Activated naive CD4-positive, alpha-beta T cell treated with anti-CD3 and anti-CD28 coated beads for 36 hours (primary cell): Measurements from ENCODE around the gene SNED1. TPM values are rescaled to one million over a fixed set of nuclear protein-coding genes. Genes with fewer than 3 reads are reported as not detected.
A peak's percentile ranks its signal among the peaks of the same experiment; 100 is the strongest.

ENCODE experiments used
- CTCF ChIA-PET: fragments of 350-600 bp; sonication (Branson Sonifier 250); formaldehyde crosslinking; loops from one replicate; lab custom pipeline; 2021; ENCODE audit warnings: antibody characterized with exemption; lab: Charles Lee
- DNase-seq: peaks from one replicate; pipeline ENCODE4 v3.0.0-alpha.2; 2020
- H3K27ac Mint-ChIP-seq: one replicate; pipeline ENCODE4 v1.8.0; 2021; ENCODE audit warnings: mild to moderate bottlenecking, mixed read lengths
- H3K27me3 Mint-ChIP-seq: one replicate; pipeline ENCODE4 v1.8.0; 2021; ENCODE audit warnings: low read depth, mixed read lengths
- H3K36me3 Mint-ChIP-seq: one replicate; pipeline ENCODE4 v1.8.0; 2021; ENCODE audit warnings: low read depth, mixed read lengths
- H3K4me1 Mint-ChIP-seq: one replicate; pipeline ENCODE4 v1.8.0; 2021; ENCODE audit warnings: low read depth, mixed read lengths
- H3K4me3 Mint-ChIP-seq: one replicate; pipeline ENCODE4 v1.8.0; 2021; ENCODE audit warnings: mild to moderate bottlenecking, moderate library complexity, mixed read lengths
- H3K9me3 Mint-ChIP-seq: one replicate; pipeline ENCODE4 v1.8.0; 2021; ENCODE audit warnings: mixed read lengths
- intact Hi-C: fragments of 100-400 bp; cut with micrococcal nuclease; formaldehyde crosslinking; loops from one replicate; pipeline ENCODE4 v1.15.1; 2023
- total RNA-seq, 2 experiments: library from RNA; stranded (reverse); gene quantifications; one replicate each; pipeline ENCODE4 v1.2.3, GENCODE V29; 2021

SNED1 gene
- total RNA-seq, 2 experiments from 2014 or later = 0.35 to 0.60 TPM

DNA sequence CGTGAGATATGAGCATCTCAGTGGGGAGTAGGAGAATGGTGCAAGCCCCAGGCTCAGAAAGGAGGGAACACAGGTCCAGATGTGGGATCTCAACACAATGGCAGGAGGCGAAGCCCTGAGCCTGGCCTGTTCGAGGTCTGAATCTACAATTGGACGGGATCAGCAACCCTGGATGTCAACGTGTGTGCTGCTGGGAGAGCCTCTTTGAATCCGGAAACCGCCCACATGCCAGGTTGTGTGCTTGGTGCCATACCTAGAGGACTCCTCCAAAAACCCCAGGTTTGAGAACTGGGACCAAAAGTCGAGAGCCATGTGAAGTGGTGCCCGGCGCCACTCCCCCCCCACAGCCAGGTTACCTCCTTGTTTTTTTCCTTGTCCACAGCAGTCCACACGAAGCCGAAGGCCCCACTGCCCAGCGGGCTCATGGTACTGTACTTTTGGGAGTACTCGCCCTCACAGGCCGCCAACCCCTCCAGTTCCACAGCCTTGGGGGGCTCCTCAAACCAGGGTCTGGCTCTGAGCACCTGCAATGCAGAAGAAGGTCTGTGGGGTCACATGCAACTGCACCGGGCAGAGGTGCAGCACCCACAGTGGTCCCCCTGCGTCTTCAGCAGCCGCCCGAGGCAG is 124.1 kb downstream of the SNED1 start:
- intact Hi-C loops = no loop called here
- Mint-ChIP-seq H3K27me3 (no peaks in the 10 kb centered on the region), H3K4me3 (no peak overlapping the region), H3K9me3 (peaks cover 6% of the 10 kb centered on the region), H3K36me3 (peaks cover 36% of the 10 kb centered on the region), H3K27ac (peak overlapping the region; percentile 30), H3K4me1 (peaks cover 25% of the 10 kb centered on the region)
- DNase-seq = no peak
- CTCF ChIA-PET = no interaction called here

DNA sequence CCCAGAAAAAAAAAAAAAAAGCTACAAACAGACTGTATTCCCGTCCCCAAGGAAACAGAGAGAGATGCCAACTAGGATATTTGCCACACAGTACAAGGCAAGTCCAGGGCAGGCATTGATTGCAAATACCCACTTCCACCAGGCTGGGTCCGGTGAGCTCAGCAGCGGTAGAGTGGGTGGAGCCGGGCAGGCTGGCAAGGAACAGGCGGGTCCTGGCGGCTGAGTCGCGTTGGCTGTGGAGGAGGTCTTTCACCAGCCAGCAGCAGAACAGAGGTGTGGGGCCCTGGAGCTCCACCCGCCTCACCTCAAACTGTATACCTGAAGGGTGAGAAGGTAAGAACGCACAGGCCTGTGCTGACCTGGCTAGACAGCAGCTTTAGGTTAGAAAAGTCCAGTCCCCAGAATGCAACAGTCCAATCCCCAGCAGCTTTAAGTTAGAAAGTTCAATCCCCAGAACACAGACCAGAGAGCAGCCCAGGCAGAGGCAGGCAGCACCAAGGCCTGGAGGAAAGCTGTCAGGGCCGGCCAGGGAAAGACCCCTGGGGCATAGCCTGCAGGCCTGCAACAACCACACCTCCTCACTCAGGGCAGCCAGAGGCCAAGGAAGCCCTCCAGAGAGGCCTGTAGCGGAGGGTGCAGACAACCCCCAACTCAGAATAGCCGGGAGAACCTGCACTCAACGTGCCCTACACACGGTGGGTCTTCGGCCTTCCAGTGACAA is 125.6 kb downstream of the SNED1 start:
- Mint-ChIP-seq H3K27me3 (no peaks in the 10 kb centered on the region), H3K4me3 (peak overlapping the region; percentile 47), H3K36me3 (peaks cover 42% of the 10 kb centered on the region), H3K9me3 (peaks cover 6% of the 10 kb centered on the region), H3K27ac (no peak overlapping the region), H3K4me1 (peaks cover 39% of the 10 kb centered on the region)
- intact Hi-C loops = no loop called here
- CTCF ChIA-PET = interaction anchor here (1.1 to 1.2 kb wide), 2 partner anchors 18 to 45 kb away, joined by 3 to 4 read pairs; no protein-coding TSS in a partner anchor
- no peak for DNase-seq

DNA sequence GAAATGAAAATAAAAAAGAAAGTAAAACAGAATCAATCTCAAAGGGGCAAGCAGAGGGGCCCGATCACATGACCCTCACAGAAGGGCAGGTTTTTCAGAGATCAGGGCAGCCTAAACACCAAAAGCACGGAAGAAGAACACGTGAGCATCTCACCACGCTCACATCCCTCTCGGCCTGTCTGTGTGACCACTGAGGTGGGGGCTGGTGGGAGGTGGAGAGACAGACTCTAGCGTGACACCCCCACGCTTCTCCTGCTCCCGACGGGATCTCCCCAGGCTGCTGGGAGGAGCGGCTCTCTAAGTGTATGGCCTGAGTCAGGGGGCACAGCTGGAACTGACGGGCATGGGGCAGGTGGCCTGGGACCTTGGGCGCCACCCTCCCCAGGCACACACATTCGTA is 127.2 kb downstream of the SNED1 start:
- peaks cover 38% of the 10 kb centered on the region for H3K4me1 Mint-ChIP-seq
- H3K9me3 Mint-ChIP-seq = peaks cover 3% of the 10 kb centered on the region
- peaks cover 40% of the 10 kb centered on the region for H3K36me3 Mint-ChIP-seq
- intact Hi-C loops = loop anchor here (2.0 kb wide), 1 partner anchor 23 kb away; the partner anchor contains the start of gene MTERF4
- no peak for DNase-seq
- no peaks in the 10 kb centered on the region for H3K27me3 Mint-ChIP-seq
- no peak overlapping the region for H3K27ac Mint-ChIP-seq
- CTCF ChIA-PET = no interaction called here
- H3K4me3 Mint-ChIP-seq = no peak overlapping the region

DNA sequence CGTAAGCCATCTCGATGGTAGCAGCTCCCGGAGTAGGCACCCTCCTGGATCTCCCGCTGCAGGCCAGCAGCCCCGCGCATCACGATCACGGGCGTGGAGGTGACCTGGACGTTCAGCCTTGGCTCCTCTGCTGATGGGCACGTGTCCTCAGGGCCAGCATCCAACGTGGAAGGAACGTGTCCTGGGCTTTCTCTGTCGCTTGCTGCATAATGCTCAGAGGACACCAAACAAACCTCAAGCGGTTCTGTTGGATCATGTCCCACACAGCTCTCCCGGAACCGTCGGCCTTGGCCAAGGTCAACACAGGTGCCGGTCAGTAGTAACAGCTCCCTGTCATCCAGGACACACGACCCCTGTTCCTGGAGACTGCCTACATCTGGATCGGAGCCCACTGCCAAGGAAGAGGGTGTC is 127.8 kb downstream of the SNED1 start:
- Mint-ChIP-seq H3K9me3 (no peaks in the 10 kb centered on the region), H3K27ac (no peak overlapping the region), H3K4me3 (no peak overlapping the region), H3K4me1 (peaks cover 34% of the 10 kb centered on the region), H3K27me3 (no peaks in the 10 kb centered on the region), H3K36me3 (peaks cover 37% of the 10 kb centered on the region)
- intact Hi-C loops = loop anchor here (2.0 kb wide), 1 partner anchor 23 kb away; the partner anchor contains the start of gene MTERF4
- no peak for DNase-seq
- CTCF ChIA-PET = no interaction called here

DNA sequence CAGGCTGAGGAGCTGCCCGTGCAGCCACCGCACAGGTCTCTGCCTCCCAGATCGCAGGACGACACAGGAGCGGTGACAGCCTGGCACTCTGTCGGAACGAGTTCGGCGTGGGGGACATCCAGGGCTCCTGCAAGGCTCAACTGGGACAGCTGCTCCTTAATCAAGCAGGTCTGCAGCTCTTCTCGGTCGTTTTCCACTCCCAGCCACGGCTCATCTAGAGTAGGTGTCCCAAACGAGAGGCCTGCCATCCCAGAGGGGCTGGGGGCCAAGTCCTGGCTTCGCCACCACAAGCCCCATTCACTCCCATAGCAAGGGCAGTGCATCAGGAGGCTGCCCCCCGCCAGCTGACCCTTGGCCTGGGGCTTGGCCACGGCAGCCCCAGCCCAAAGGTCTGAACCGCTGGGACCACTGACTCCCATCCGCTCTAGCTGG is 128.4 kb downstream of the SNED1 start:
- Mint-ChIP-seq H3K27me3 (no peaks in the 10 kb centered on the region), H3K4me3 (no peak overlapping the region), H3K27ac (peak overlapping the region; percentile 97), H3K9me3 (no peaks in the 10 kb centered on the region), H3K4me1 (peaks cover 30% of the 10 kb centered on the region), H3K36me3 (peaks cover 34% of the 10 kb centered on the region)
- DNase-seq = no peak
- intact Hi-C loops = loop anchor here (1.0 to 2.0 kb wide), 2 partner anchors 23 to 24 kb away; partner anchors contain the start of genes MTERF4 and PASK
- CTCF ChIA-PET = no interaction called here

DNA sequence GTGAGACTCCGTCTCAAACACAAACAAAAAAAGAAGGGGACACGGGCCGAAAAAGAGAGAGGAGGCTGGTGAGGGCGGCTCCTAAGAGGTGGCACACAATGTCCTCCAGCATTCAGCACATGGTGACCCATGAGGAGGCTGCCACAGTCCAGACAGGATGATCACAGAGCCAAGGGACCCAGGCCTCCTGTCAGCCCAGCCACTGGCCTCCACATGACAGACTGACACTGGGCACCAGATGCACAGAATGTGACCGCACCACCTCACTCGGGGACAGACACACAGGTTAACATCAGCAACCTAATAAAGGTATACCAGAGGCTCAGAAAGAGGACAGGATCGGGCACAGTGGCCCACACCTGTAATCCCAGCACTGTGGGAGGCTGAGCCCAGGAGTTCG is 129.8 kb downstream of the SNED1 start:
- H3K36me3 Mint-ChIP-seq = peaks cover 37% of the 10 kb centered on the region
- CTCF ChIA-PET = interaction anchor here (0.7 kb wide), 1 partner anchor 1828 kb away, joined by 3 read pairs; no protein-coding TSS in a partner anchor
- no peak for DNase-seq
- peak overlapping the region; percentile 97 for H3K27ac Mint-ChIP-seq
- peaks cover 30% of the 10 kb centered on the region for H3K4me1 Mint-ChIP-seq
- intact Hi-C loops = no loop called here
- H3K4me3 Mint-ChIP-seq = peak overlapping the region; percentile 19
- H3K27me3 Mint-ChIP-seq = no peaks in the 10 kb centered on the region
- H3K9me3 Mint-ChIP-seq = no peaks in the 10 kb centered on the region

DNA sequence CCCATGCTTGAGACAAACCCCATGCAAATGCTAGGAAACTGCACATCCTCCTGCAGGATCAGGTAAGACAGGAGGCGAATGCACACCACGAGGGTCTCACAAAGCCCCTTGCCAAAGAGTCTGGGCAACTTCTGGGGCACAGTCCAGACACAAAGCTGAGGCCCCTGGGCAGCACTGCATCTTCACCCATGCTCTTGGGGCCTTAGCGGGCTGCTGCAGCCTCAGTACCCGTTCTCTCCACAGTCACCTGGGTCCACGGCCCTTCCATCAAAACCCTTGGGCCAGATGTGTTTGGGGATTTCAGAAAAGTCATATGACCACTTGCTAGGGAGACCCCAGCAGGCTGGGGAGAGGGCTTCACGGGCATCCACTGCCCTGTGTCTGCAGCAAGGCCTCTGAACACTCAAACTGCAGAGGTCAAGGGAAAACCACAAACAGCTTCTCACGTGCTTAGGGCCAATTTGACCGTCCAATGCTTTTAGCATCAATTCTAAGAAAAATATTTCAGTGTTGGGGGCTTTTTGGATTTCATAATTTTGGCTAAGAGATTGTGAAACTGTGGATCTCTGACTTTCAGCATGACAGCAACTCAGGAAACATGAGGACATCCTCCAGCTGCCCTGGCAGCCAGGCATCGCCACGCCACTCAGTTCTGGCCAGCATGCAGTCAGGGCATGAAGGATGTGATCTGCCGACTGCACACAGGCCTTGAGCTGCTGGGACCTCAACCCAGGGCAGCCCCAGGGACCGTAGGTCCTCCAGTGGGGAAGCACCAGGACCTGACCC is 130.9 kb downstream of the SNED1 start:
- no peak for DNase-seq
- Mint-ChIP-seq H3K36me3 (peaks cover 34% of the 10 kb centered on the region), H3K4me1 (peaks cover 26% of the 10 kb centered on the region), H3K27ac (peak overlapping the region; percentile 97), H3K4me3 (no peak overlapping the region), H3K27me3 (no peaks in the 10 kb centered on the region), H3K9me3 (no peaks in the 10 kb centered on the region)
- intact Hi-C loops = no loop called here
- CTCF ChIA-PET = no interaction called here

DNA sequence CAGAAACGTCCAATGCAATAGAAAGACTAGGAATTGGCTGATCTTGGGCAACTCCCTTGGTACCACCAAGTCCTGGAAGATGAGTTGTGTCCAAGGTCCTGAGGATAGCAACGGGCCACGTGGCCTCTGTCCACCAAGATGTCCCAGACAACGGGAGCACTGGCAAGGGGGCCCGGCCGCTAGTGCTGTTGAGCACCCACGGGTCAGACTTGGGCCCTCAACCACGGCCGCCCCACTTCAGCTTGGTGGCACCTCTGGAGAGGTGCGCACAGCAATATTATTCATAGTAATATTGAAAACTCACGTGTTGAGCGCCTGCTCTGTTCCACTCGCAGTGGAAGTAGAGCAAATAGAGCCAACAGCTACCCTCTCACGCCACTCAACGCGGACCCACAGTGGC is 131.9 kb downstream of the SNED1 start:
- DNase-seq = no peak
- Mint-ChIP-seq H3K4me3 (no peak overlapping the region), H3K27me3 (no peaks in the 10 kb centered on the region), H3K27ac (no peak overlapping the region), H3K4me1 (peaks cover 26% of the 10 kb centered on the region), H3K9me3 (no peaks in the 10 kb centered on the region), H3K36me3 (peaks cover 36% of the 10 kb centered on the region)
- intact Hi-C loops = no loop called here
- CTCF ChIA-PET = no interaction called here

- Mint-ChIP-seq H3K9me3 (no peaks in the 10 kb centered on the region), H3K4me1 (peaks cover 24% of the 10 kb centered on the region), H3K27me3 (no peaks in the 10 kb centered on the region), H3K4me3 (no peak overlapping the region), H3K36me3 (peaks cover 38% of the 10 kb centered on the region), H3K27ac (no peak overlapping the region)
- DNase-seq = no peak
- intact Hi-C loops = no loop called here
- CTCF ChIA-PET = no interaction called here
Observed at GRCh38 chr2:241131531-241131930, 133.1 kb downstream of the SNED1 start.

DNA sequence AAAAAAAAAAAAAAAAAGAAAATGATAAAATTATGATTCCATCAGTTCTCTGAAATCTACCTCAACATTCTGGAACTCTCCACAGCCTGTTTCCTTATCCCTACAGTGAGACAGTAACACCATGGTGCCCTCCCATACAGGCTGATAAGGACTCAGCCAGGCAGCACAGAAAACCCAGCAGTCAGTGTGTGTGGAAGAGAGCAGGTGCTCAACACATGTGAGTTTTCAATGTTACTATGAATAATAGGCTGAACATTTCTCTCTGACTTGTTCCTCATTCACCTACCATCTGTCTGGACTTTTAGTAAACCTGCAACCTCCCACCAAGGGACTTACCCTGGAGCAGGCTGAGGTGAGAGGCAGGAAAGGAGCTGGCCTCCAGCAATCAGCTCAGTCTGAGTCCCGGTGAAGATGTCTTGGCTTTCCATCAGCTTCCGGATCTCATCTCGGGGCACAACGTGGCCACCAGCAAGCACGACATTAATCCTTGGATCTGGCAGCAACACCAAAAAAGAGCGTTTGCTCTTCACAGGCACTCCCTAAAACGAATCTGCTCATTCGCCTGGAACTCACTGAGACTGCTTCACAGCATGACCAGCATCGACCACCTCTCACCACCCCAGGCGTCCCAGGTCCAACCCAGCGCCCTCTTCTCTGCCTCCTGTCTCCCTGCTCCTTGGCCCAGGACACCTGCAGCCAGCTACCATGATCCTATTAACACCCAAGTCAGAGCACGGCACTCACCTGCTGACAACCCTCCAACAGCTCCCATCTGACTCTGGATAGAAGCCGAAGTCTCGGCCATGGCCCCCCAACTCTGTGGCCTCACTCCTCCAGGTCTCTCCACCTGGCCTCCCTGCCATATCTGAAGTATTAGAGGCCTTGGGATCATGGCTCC is 134.4 kb downstream of the SNED1 start:
- CTCF ChIA-PET = no interaction called here
- intact Hi-C loops = no loop called here
- Mint-ChIP-seq H3K4me3 (no peak overlapping the region), H3K9me3 (no peaks in the 10 kb centered on the region), H3K27me3 (no peaks in the 10 kb centered on the region), H3K27ac (no peak overlapping the region), H3K36me3 (peaks cover 33% of the 10 kb centered on the region), H3K4me1 (peaks cover 15% of the 10 kb centered on the region)
- DNase-seq = no peak

DNA sequence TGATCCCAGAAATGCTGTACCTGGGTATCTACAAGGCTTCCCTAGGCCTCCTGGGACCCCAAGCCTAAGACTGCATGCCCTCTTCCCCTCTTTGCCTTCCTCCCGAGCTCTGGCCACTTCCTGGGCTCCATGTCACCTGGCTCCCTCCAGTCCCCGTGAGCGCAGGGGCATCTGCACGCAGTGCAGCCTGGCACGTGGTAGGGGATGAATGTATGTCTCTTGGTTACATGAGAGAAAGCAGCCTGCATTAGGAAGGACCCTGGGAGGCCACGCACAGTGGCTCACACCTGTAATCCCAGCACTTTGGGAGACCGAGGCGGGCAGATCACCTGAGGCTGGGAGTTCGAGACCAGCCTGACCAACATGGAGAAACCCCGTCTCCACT is 135.0 kb downstream of the SNED1 start:
- no peak for DNase-seq
- Mint-ChIP-seq H3K36me3 (peaks cover 27% of the 10 kb centered on the region), H3K4me3 (no peak overlapping the region), H3K9me3 (no peaks in the 10 kb centered on the region), H3K27ac (no peak overlapping the region), H3K27me3 (no peaks in the 10 kb centered on the region), H3K4me1 (peaks cover 9% of the 10 kb centered on the region)
- CTCF ChIA-PET = no interaction called here
- intact Hi-C loops = no loop called here
